Hypothalamus (tissue), 51 donors: ENCODE data around the gene DSC3.
"Not testable (repeated sequence)": the region's sequence is repeated elsewhere in the genome, so short reads cannot be mapped to it uniquely, and the experiment has no call there.

ENCODE experiments used
- DNase-seq, 51 donors: peaks; one replicate each; lab custom pipeline; 2025; lab: John Stamatoyannopoulos, UW

Gene DSC3

GRCh38 chr18:30982285-30982992, 60.1 kb downstream of the DSC3 start:
- DNase-seq = no peak

- DNase-seq = not testable (repeated sequence)
These were observed 64.5 kb downstream of the DSC3 start for GRCh38 chr18:30978091-30978490.

GRCh38 chr18:30971338-30971956, 71.1 kb downstream of the DSC3 start:
- DNase-seq = no peak

GRCh38 chr18:30970196-30970816, 72.2 kb downstream of the DSC3 start:
- peak in 1 of 51 donors; percentile 46 for DNase-seq

- DNase-seq = no peak
These were observed 72.8 kb downstream of the DSC3 start for GRCh38 chr18:30969670-30970170.

- no peak for DNase-seq
These were observed 74.8 kb downstream of the DSC3 start for GRCh38 chr18:30967701-30968100.

GRCh38 chr18:30965237-30965636, 77.3 kb downstream of the DSC3 start:
- no peak for DNase-seq

GRCh38 chr18:30960661-30961060, 81.9 kb downstream of the DSC3 start:
- no peak for DNase-seq

- no peak for DNase-seq
These were observed 85.5 kb downstream of the DSC3 start for GRCh38 chr18:30957066-30957465.

- no peak for DNase-seq
These were observed 88.3 kb downstream of the DSC3 start for GRCh38 chr18:30954262-30954661.

- DNase-seq = no peak
These were observed 96.8 kb downstream of the DSC3 start for GRCh38 chr18:30945761-30946160.

- DNase-seq = no peak
These were observed 97.6 kb downstream of the DSC3 start for GRCh38 chr18:30944773-30945417.

- no peak for DNase-seq
These were observed 101.5 kb downstream of the DSC3 start for GRCh38 chr18:30940952-30941539.
